Stromal cell of bone marrow (primary cell): Measurements from ENCODE around the gene NTF4.
A peak's percentile ranks its signal among the peaks of the same experiment; 100 is the strongest.
"Not testable (repeated sequence)": the region's sequence is repeated elsewhere in the genome, so short reads cannot be mapped to it uniquely, and the experiment has no call there.

Experiments
- DNase-seq: peaks from one replicate; pipeline ENCODE4 v3.0.0-alpha.2; 2012; ENCODE audit warnings: low read depth

NTF4 gene

DNA sequence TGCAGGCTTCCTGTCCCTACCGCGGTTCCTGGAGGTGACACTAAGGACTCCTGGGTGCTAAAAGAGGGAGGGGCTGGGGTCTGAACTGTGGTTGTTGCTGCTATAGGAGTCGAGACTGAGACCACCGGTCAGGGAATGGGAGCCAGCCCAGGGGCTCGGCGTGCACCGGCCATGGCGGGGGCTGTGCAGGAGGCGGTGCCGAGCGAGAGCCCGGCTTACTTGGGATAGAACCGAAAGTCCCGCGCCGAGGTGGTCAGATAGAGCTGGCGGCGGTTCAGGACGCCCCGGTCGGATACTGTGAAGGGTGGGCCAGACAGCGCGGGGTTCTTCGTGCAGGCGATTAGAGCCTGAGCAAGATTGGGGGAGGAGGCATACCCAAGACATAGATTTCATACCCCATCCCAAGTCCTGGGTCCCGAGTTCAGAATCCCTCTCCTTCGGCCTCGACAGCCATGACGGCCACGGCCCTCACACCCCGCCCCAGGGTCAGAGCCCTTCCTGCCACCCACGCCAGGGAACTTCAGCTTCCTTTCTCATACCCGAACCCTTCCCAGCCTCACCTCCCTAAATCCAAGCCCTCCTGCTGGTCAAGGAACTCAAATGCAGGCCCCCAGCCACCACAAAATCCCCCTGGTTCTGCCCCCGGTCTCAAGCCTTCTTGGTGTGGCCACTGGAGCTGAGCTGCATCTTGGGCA lies 7.6 kb downstream of the NTF4 start:
- not testable (repeated sequence) for DNase-seq

DNA sequence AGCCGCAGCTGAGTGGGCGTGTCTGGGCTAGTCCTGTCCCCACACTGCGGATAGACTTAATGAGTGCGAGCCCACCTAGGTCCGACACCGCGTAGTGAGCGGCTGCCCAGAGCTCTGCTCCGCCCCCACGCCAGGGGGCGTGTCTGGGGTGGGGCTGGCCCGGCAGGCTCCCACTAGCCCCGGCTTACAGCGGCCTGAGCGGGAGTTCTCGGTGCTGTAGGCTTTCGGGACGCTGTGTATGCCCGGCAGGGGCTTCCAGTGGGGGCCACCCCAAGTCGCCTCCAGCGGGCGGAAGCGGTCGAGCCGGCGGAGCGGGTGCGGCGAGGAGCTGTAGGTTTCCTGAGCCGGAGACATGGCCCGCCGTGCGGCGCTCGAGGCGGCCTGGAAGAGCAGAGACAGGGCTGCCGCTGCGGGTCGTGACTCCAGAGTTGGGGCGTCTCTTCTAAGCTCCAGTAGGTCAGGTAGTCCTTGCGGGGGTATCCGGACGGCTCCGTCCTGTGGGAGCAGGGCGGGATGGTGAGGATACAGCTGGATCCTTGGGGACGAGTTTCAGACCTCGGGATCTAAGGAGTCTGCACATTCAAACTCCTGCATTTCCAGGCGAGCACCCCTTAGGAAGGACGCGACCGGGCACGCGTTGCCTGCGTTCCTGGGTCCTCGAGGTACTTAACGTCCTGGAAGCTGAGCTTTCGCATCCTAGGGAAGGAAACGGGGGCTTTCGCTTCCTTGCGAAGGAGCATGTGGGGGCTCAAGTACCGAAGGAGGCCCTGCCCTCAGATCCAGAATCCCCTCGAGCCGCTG lies 8.3 kb downstream of the NTF4 start:
- DNase-seq: peak; percentile 13

- DNase-seq: peak; percentile 11
These were observed 14.1 kb downstream of the NTF4 start for GRCh38 chr19:49050376-49051033.

GRCh38 chr19:49049834-49050233 lies 14.8 kb downstream of the NTF4 start:
- not testable (repeated sequence) for DNase-seq

- not testable (repeated sequence) for DNase-seq
These were observed 15.6 kb downstream of the NTF4 start, which contains the start of gene CGB8 for GRCh38 chr19:49049011-49049410. Gene CGB8, minus strand, starts transcription at chr19:49049111. Its CDS starts 372 bp downstream, at chr19:49048739.

GRCh38 chr19:49043548-49043947 lies 21.1 kb downstream of the NTF4 start, which contains the start of gene CGB5:
Gene CGB5, plus strand, starts transcription at chr19:49043848. Its CDS starts 362 bp downstream, at chr19:49044210.
- DNase-seq: not testable (repeated sequence)

DNA sequence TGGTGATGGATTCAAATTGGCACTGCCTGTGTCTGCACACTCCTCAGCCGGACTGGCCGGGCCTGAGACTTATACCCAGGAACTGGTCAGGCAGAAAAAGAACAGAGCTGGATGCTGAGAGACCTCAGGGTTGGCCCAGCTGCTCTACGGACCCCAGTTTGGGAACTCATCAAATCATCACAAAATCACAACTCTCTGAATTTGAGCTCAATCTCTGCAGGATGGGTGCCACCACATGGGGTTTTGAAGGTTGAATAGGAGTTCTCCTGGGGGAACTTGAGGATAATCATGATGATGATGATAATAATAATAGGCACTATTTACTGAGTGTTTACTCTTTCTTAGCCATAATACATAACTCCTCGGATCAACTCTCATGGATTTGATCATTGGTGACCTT lies 22.0 kb downstream of the NTF4 start:
- not testable (repeated sequence) for DNase-seq

GRCh38 chr19:49042177-49042576 lies 22.4 kb downstream of the NTF4 start:
- no peak for DNase-seq

DNA sequence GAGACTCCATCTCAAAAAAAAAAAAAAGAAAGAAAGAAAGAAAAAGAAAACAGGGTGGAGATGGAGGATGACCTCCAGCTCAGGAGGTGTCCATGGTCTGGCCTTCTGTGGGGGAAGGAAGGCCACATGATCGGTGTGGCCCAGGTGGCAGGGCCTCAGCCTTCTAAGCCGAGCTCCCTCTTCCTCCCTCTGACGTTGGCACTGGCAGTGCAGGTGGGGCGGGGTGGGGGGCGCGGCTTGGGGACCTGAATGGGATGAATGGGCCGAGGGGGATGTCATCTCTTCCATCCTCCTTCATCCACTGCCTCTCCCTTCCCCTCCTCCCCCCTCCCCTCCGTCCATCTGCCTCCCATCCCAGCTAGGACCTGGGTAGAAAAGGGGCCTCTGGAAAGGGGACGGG lies 24.9 kb downstream of the NTF4 start:
- DNase-seq: not testable (repeated sequence)

DNA sequence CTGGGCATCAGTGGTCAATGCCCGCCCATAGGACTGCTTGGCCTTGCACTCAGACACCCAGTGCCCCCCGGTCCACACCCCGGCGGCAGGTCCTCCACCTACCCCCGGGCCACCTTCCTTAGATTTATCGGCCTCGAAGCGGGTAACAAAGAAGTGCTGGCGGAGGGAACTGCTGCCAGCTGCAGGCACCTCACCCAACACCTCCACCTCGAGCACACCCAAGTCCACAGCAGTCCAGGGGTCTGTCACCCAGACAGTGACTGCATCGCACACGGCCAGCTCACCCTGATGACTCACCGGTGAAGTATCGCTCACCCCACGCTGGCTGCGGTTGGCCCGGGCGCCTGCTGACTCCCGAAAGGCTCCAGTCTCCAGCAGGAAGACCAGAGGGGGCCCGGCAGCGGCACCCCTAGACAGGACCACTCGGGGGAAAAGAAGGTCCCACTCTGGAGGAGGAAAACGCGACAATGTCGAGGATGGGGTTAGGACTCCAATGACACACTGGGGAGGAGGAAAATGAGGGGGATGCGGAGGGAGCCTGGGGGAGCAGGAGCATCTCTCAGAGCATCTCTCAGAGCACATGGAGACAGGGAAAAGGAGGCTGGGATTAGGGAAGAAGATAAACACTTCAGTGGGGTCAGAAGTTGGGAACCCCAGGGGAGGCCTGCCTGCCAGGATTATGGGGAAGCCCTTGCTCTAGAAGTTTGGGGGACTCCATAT lies 25.9 kb downstream of the NTF4 start:
- not testable (repeated sequence) for DNase-seq

DNA sequence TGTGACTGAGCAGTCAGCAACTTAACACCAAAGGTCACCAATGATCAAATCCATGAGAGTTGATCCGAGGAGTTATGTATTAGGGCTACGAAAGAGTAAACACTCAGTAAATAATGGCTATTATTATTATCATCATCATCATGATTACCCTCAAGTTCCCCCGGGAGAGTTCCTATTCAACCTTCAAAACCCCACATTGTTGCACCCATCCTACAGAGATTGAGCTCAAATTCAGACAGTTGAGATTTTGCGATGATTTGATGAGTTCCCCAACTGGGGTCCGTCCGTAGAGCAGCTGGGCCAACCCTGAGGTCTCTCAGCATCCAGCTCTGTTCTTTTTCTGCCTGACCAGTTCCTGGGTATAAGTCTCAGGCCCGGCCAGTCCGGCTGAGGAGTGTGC lies 26.5 kb downstream of the NTF4 start:
- DNase-seq: not testable (repeated sequence)

GRCh38 chr19:49036815-49037214 lies 27.8 kb downstream of the NTF4 start, which contains the start of gene CGB1:
Gene CGB1, minus strand, starts transcription at chr19:49036895. Its CDS starts 184 bp downstream, at chr19:49036711.
- not testable (repeated sequence) for DNase-seq

DNA sequence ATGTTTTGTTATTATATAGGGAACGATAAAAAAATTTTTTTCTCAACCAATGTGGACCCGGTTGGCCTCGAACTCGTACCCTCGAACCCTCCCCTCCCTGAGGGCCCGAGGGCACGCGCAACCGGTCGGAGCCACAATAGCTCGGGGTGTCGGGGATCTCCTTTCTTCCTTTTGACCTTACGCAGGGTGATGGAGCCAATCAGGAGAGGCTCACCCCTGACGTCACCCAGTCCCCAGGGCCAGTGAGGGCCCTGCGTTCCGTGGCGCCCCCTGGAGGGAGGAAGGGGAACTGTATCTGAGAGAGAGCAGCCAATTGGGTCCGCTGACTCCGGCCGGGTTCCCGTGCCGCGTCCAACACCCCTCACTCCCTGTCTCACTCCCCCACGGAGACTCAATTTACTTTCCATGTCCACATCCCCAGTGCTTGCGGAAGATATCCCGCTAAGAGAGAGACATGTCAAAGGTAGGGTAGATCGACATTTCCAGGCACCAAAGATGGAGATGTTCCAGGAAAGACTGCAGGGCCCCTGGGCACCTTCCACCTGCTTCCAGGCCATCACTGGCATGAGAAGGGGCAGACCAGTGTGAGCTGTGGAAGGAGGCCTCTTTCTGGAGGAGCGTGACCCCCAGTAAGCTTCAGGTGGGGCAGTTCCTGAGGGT lies 32.8 kb downstream of the NTF4 start, which contains the start of gene CGB2:
Gene CGB2 (plus strand): TSS at position 249 of the 660 bp plus-strand sequence. CDS start 206 bp downstream, at position 455.
- DNase-seq: not testable (repeated sequence)

DNA sequence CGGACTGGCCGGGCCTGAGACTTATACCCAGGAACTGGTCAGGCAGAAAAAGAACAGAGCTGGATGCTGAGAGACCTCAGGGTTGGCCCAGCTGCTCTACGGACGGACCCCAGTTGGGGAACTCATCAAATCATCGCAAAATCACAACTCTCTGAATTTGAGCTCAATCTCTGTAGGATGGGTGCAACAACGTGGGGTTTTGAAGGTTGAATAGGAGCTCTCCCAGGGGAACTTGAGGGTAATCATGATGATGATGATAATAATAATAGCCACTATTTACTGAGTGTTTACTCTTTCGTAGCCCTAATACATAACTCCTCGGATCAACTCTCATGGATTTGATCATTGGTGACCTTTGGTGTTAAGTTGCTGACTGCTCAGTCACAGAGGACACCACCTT lies 34.3 kb downstream of the NTF4 start:
- DNase-seq: not testable (repeated sequence)

- not testable (repeated sequence) for DNase-seq
These were observed 34.9 kb downstream of the NTF4 start for GRCh38 chr19:49029749-49030148.

DNA sequence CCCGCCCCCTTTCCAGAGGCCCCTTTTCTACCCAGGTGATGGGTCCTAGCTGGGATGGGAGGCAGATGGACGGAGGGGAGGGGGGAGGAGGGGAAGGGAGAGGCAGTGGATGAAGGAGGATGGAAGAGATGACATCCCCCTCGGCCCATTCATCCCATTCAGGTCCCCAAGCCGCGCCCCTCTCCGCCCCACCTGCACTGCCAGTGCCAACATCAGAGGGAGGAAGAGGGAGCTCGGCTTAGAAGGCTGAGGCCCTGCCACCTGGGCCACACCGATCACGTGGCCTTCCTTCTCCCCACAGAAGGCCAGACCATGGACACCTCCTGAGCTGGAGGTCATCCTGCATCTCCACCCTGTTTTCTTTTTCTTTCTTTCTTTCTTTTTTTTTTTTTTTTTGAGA lies 35.9 kb downstream of the NTF4 start:
- DNase-seq: not testable (repeated sequence)

GRCh38 chr19:49025599-49025998 lies 39.0 kb downstream of the NTF4 start:
- not testable (repeated sequence) for DNase-seq

DNA sequence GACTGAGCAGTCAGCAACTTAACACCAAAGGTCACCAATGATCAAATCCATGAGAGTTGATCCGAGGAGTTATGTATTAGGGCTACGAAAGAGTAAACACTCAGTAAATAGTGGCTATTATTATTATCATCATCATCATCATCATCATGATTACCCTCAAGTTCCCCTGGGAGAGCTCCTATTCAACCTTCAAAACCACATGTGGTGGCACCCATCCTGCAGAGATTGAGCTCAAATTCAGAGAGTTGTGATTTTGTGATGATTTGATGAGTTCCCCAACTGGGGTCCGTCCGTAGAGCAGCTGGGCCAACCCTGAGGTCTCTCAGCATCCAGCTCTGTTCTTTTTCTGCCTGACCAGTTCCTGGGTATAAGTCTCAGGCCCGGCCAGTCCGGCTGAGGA lies 39.5 kb downstream of the NTF4 start:
- DNase-seq: not testable (repeated sequence)

- not testable (repeated sequence) for DNase-seq
These were observed 40.4 kb downstream of the NTF4 start, which contains the start of gene CGB3 for GRCh38 chr19:49024233-49024632. Gene CGB3, minus strand, starts transcription at chr19:49024333. Its CDS starts 362 bp downstream, at chr19:49023971.

DNA sequence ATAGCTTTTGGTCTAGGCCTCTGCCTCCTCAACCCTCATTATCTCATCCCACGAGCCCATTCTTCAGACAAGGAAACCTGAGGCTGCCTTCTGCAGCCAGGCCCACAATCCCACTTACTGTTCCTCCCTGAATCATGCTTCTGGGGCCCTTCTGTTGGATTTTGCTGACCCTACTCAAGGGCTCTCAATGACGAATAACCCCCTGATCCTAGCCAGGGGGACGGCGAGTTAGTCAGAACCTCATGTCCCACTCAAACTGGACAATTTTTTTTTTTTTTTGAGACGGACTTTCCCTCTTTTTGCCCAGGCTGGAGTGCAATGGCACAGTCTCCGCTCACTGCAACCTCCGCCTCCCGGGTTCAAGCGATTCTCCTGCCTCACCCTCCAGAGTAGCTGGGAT lies 42.5 kb downstream of the NTF4 start:
- DNase-seq: no peak
